ENCODE results near the gene SNRPN.

GRCh38 chr15:24985224-24985623, 30.4 kb downstream of the SNRPN start:
- TF ChIP-seq RAD21 (IDR thresholded peaks at IDR 0.05; ENCODE audit: low read length) (no peak), POLR2A (IDR thresholded peaks at IDR 0.05; ENCODE audit: low read depth, low read length) (no peak), RCOR1 (IDR thresholded peaks at IDR 0.05; ENCODE audit: insufficient replicate concordance, low read length) (no peak), MAZ (IDR thresholded peaks at IDR 0.05; ENCODE audit: borderline replicate concordance, low read depth, low read length) (no peak), ELK1 (IDR thresholded peaks at IDR 0.05; ENCODE audit: borderline replicate concordance, low read depth, low read length) (no peak), FOS (IDR thresholded peaks at IDR 0.05; ENCODE audit: low read depth, low read length) (no peak), CEBPB (IDR thresholded peaks at IDR 0.05; ENCODE audit: low read depth, low read length) (no peak), MXI1 (IDR thresholded peaks at IDR 0.05; ENCODE audit: borderline replicate concordance, low read depth, low read length) (no peak), RFX5 (IDR thresholded peaks at IDR 0.05; ENCODE audit: low read depth, low read length) (no peak), BHLHE40 (IDR thresholded peaks at IDR 0.05; ENCODE audit: low read depth, low read length) (no peak)
- TF ChIP-seq, protein P1, sequence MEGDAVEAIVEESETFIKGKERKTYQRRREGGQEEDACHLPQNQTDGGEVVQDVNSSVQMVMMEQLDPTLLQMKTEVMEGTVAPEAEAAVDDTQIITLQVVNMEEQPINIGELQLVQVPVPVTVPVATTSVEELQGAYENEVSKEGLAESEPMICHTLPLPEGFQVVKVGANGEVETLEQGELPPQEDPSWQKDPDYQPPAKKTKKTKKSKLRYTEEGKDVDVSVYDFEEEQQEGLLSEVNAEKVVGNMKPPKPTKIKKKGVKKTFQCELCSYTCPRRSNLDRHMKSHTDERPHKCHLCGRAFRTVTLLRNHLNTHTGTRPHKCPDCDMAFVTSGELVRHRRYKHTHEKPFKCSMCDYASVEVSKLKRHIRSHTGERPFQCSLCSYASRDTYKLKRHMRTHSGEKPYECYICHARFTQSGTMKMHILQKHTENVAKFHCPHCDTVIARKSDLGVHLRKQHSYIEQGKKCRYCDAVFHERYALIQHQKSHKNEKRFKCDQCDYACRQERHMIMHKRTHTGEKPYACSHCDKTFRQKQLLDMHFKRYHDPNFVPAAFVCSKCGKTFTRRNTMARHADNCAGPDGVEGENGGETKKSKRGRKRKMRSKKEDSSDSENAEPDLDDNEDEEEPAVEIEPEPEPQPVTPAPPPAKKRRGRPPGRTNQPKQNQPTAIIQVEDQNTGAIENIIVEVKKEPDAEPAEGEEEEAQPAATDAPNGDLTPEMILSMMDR (conservative IDR thresholded peaks at IDR 0.05; ENCODE audit: low read depth, low read length): no peak
